ENCODE data around the gene FBN2. TPM values are rescaled to one million over a fixed set of nuclear protein-coding genes. Genes with fewer than 3 reads are reported as not detected.
"Not testable (repeated sequence)": the region's sequence is repeated elsewhere in the genome, so short reads cannot be mapped to it uniquely, and the experiment has no call there.

Gene FBN2
- total RNA-seq, 1 donor from 2014 or later, result 86.1 TPM

- no peaks in the 10 kb centered on the region for H3K4me1 ChIP-seq (ENCODE audit: control insufficient read depth in 3 of 3, insufficient read depth in 3 of 3, low read length in 3 of 3)
- no peaks in the 10 kb centered on the region for H3K27me3 ChIP-seq (ENCODE audit: control insufficient read depth in 3 of 3, insufficient read depth in 3 of 3, low read length in 3 of 3)
- H3K9me3 ChIP-seq (ENCODE audit: control insufficient read depth in 3 of 3, low read length in 3 of 3), result no peaks in the 10 kb centered on the region
- no peak overlapping the region for H3K9ac ChIP-seq (ENCODE audit: low read depth in 1 of 3, low read length in 3 of 3)
- no peaks in the 10 kb centered on the region for H3K36me3 ChIP-seq (ENCODE audit: control insufficient read depth in 3 of 3, insufficient read depth in 3 of 3, low read length in 3 of 3)
- H3K4me3 ChIP-seq (ENCODE audit: low read length in 3 of 3), result no peak overlapping the region
- no peak overlapping the region for H3K27ac ChIP-seq (ENCODE audit: low read depth, low read length)
Observed at GRCh38 chr5:128466980-128467379, 71.1 kb downstream of the FBN2 start.

GRCh38 chr5:128466554-128466953 is 71.5 kb downstream of the FBN2 start:
- Histone ChIP-seq H3K9me3 (ENCODE audit: control insufficient read depth in 3 of 3, low read length in 3 of 3) (no peaks in the 10 kb centered on the region), H3K4me1 (ENCODE audit: control insufficient read depth in 3 of 3, insufficient read depth in 3 of 3, low read length in 3 of 3) (no peaks in the 10 kb centered on the region), H3K9ac (ENCODE audit: low read depth in 1 of 3, low read length in 3 of 3) (no peak overlapping the region), H3K27me3 (ENCODE audit: control insufficient read depth in 3 of 3, insufficient read depth in 3 of 3, low read length in 3 of 3) (no peaks in the 10 kb centered on the region), H3K27ac (ENCODE audit: low read depth, low read length) (no peak overlapping the region), H3K4me3 (ENCODE audit: low read length in 3 of 3) (no peak overlapping the region), H3K36me3 (ENCODE audit: control insufficient read depth in 3 of 3, insufficient read depth in 3 of 3, low read length in 3 of 3) (no peaks in the 10 kb centered on the region)

- H3K27ac ChIP-seq (ENCODE audit: low read depth, low read length), result no peak overlapping the region
- H3K9ac ChIP-seq (ENCODE audit: low read depth in 1 of 3, low read length in 3 of 3), result no peak overlapping the region
- no peaks in the 10 kb centered on the region for H3K9me3 ChIP-seq (ENCODE audit: control insufficient read depth in 3 of 3, low read length in 3 of 3)
- no peaks in the 10 kb centered on the region for H3K27me3 ChIP-seq (ENCODE audit: control insufficient read depth in 3 of 3, insufficient read depth in 3 of 3, low read length in 3 of 3)
- H3K36me3 ChIP-seq (ENCODE audit: control insufficient read depth in 3 of 3, insufficient read depth in 3 of 3, low read length in 3 of 3), result no peaks in the 10 kb centered on the region
- H3K4me3 ChIP-seq (ENCODE audit: low read length in 3 of 3), result no peak overlapping the region
- H3K4me1 ChIP-seq (ENCODE audit: control insufficient read depth in 3 of 3, insufficient read depth in 3 of 3, low read length in 3 of 3), result no peaks in the 10 kb centered on the region
Observed at GRCh38 chr5:128464596-128464995, 73.4 kb downstream of the FBN2 start.

- Histone ChIP-seq H3K4me1 (ENCODE audit: control insufficient read depth in 3 of 3, insufficient read depth in 3 of 3, low read length in 3 of 3) (no peaks in the 10 kb centered on the region), H3K9ac (ENCODE audit: low read depth in 1 of 3, low read length in 3 of 3) (no peak overlapping the region), H3K27me3 (ENCODE audit: control insufficient read depth in 3 of 3, insufficient read depth in 3 of 3, low read length in 3 of 3) (no peaks in the 10 kb centered on the region), H3K4me3 (ENCODE audit: low read length in 3 of 3) (no peak overlapping the region), H3K9me3 (ENCODE audit: control insufficient read depth in 3 of 3, low read length in 3 of 3) (no peaks in the 10 kb centered on the region), H3K27ac (ENCODE audit: low read depth, low read length) (no peak overlapping the region), H3K36me3 (ENCODE audit: control insufficient read depth in 3 of 3, insufficient read depth in 3 of 3, low read length in 3 of 3) (no peaks in the 10 kb centered on the region)
Observed at GRCh38 chr5:128462330-128462729, 75.7 kb downstream of the FBN2 start.

- not testable (repeated sequence) for H3K9me3 ChIP-seq (ENCODE audit: control insufficient read depth in 3 of 3, low read length in 3 of 3); H3K4me3 ChIP-seq (ENCODE audit: low read length in 3 of 3); H3K27ac ChIP-seq (ENCODE audit: low read depth, low read length); H3K9ac ChIP-seq (ENCODE audit: low read depth in 1 of 3, low read length in 3 of 3); H3K27me3 ChIP-seq (ENCODE audit: control insufficient read depth in 3 of 3, insufficient read depth in 3 of 3, low read length in 3 of 3); H3K4me1 ChIP-seq (ENCODE audit: control insufficient read depth in 3 of 3, insufficient read depth in 3 of 3, low read length in 3 of 3); H3K36me3 ChIP-seq (ENCODE audit: control insufficient read depth in 3 of 3, insufficient read depth in 3 of 3, low read length in 3 of 3)
Observed at GRCh38 chr5:128457147-128457915, 80.7 kb downstream of the FBN2 start.

GRCh38 chr5:128455841-128456361 is 82.1 kb downstream of the FBN2 start:
- Histone ChIP-seq H3K36me3 (ENCODE audit: control insufficient read depth in 3 of 3, insufficient read depth in 3 of 3, low read length in 3 of 3) (no peaks in the 10 kb centered on the region), H3K27ac (ENCODE audit: low read depth, low read length) (no peak overlapping the region), H3K4me3 (ENCODE audit: low read length in 3 of 3) (no peak overlapping the region), H3K27me3 (ENCODE audit: control insufficient read depth in 3 of 3, insufficient read depth in 3 of 3, low read length in 3 of 3) (no peaks in the 10 kb centered on the region), H3K9ac (ENCODE audit: low read depth in 1 of 3, low read length in 3 of 3) (no peak overlapping the region), H3K4me1 (ENCODE audit: control insufficient read depth in 3 of 3, insufficient read depth in 3 of 3, low read length in 3 of 3) (no peaks in the 10 kb centered on the region), H3K9me3 (ENCODE audit: control insufficient read depth in 3 of 3, low read length in 3 of 3) (no peaks in the 10 kb centered on the region)

GRCh38 chr5:128453121-128453520 is 84.9 kb downstream of the FBN2 start:
- no peaks in the 10 kb centered on the region for H3K4me1 ChIP-seq (ENCODE audit: control insufficient read depth in 3 of 3, insufficient read depth in 3 of 3, low read length in 3 of 3)
- H3K27me3 ChIP-seq (ENCODE audit: control insufficient read depth in 3 of 3, insufficient read depth in 3 of 3, low read length in 3 of 3), result no peaks in the 10 kb centered on the region
- peaks cover 0 to 5% (median 0%) of the 10 kb centered on the region in 3 donors for H3K9me3 ChIP-seq (ENCODE audit: control insufficient read depth in 3 of 3, low read length in 3 of 3)
- H3K36me3 ChIP-seq (ENCODE audit: control insufficient read depth in 3 of 3, insufficient read depth in 3 of 3, low read length in 3 of 3), result no peaks in the 10 kb centered on the region
- no peak overlapping the region for H3K4me3 ChIP-seq (ENCODE audit: low read length in 3 of 3)
- H3K27ac ChIP-seq (ENCODE audit: low read depth, low read length), result no peak overlapping the region
- H3K9ac ChIP-seq (ENCODE audit: low read depth in 1 of 3, low read length in 3 of 3), result no peak overlapping the region

- H3K9me3 ChIP-seq (ENCODE audit: control insufficient read depth in 3 of 3, low read length in 3 of 3); H3K4me3 ChIP-seq (ENCODE audit: low read length in 3 of 3); H3K9ac ChIP-seq (ENCODE audit: low read depth in 1 of 3, low read length in 3 of 3); H3K27me3 ChIP-seq (ENCODE audit: control insufficient read depth in 3 of 3, insufficient read depth in 3 of 3, low read length in 3 of 3); H3K27ac ChIP-seq (ENCODE audit: low read depth, low read length); H3K4me1 ChIP-seq (ENCODE audit: control insufficient read depth in 3 of 3, insufficient read depth in 3 of 3, low read length in 3 of 3); H3K36me3 ChIP-seq (ENCODE audit: control insufficient read depth in 3 of 3, insufficient read depth in 3 of 3, low read length in 3 of 3): not testable (repeated sequence)
Observed at GRCh38 chr5:128447224-128447623, 90.8 kb downstream of the FBN2 start.

GRCh38 chr5:128441941-128442350 is 96.1 kb downstream of the FBN2 start:
- no peak overlapping the region for H3K27ac ChIP-seq (ENCODE audit: low read depth, low read length)
- no peaks in the 10 kb centered on the region for H3K4me1 ChIP-seq (ENCODE audit: control insufficient read depth in 3 of 3, insufficient read depth in 3 of 3, low read length in 3 of 3)
- H3K9ac ChIP-seq (ENCODE audit: low read depth in 1 of 3, low read length in 3 of 3), result no peak overlapping the region
- H3K9me3 ChIP-seq (ENCODE audit: control insufficient read depth in 3 of 3, low read length in 3 of 3), result no peaks in the 10 kb centered on the region
- H3K36me3 ChIP-seq (ENCODE audit: control insufficient read depth in 3 of 3, insufficient read depth in 3 of 3, low read length in 3 of 3), result no peaks in the 10 kb centered on the region
- H3K27me3 ChIP-seq (ENCODE audit: control insufficient read depth in 3 of 3, insufficient read depth in 3 of 3, low read length in 3 of 3), result no peaks in the 10 kb centered on the region
- no peak overlapping the region for H3K4me3 ChIP-seq (ENCODE audit: low read length in 3 of 3)

GRCh38 chr5:128441165-128441564 is 96.9 kb downstream of the FBN2 start:
- no peak overlapping the region for H3K9ac ChIP-seq (ENCODE audit: low read depth in 1 of 3, low read length in 3 of 3)
- H3K9me3 ChIP-seq (ENCODE audit: control insufficient read depth in 3 of 3, low read length in 3 of 3), result no peaks in the 10 kb centered on the region
- no peaks in the 10 kb centered on the region for H3K27me3 ChIP-seq (ENCODE audit: control insufficient read depth in 3 of 3, insufficient read depth in 3 of 3, low read length in 3 of 3)
- no peak overlapping the region for H3K27ac ChIP-seq (ENCODE audit: low read depth, low read length)
- H3K36me3 ChIP-seq (ENCODE audit: control insufficient read depth in 3 of 3, insufficient read depth in 3 of 3, low read length in 3 of 3), result no peaks in the 10 kb centered on the region
- no peaks in the 10 kb centered on the region for H3K4me1 ChIP-seq (ENCODE audit: control insufficient read depth in 3 of 3, insufficient read depth in 3 of 3, low read length in 3 of 3)
- no peak overlapping the region for H3K4me3 ChIP-seq (ENCODE audit: low read length in 3 of 3)
